ENCODE measurements around the gene MRPL52. TPM values are rescaled to one million over a fixed set of nuclear protein-coding genes. Genes with fewer than 3 reads are reported as not detected.
A peak's percentile ranks its signal among the peaks of the same experiment; 100 is the strongest.

MRPL52 gene
- total and polyA plus RNA-seq, 10 of the 15 experiments (the other 5 are each of a cell fraction or from before 2014, with no cell fraction given), result 51.7 to 541 (median 142) TPM

GRCh38 chr14:22847661-22848341, 18.1 kb downstream of the MRPL52 start:
- Histone ChIP-seq H3K4me2 (ENCODE audit: control insufficient read depth, insufficient read depth) (no peak overlapping the region), H4K20me1 (ENCODE audit: control insufficient read depth, insufficient read depth) (no peaks in the 10 kb centered on the region), H3K27ac (ENCODE audit: control insufficient read depth, insufficient read depth) (no peak overlapping the region), H3K79me2 (ENCODE audit: control insufficient read depth, insufficient read depth, low read length) (no peaks in the 10 kb centered on the region), H3K4me3 (no peak overlapping the region), H3K27me3 (replicated peaks in 1 of 2; ENCODE audit: control insufficient read depth in 2 of 2, insufficient read depth in 2 of 2, low read length in 1 of 2) (no peaks in the 10 kb centered on the region), H3K4me1 (ENCODE audit: control insufficient read depth, insufficient read depth, low read length) (peaks cover 10% of the 10 kb centered on the region), H3K9ac (ENCODE audit: control insufficient read depth, insufficient read depth, low read length) (no peak overlapping the region), H3K36me3 (ENCODE audit: control insufficient read depth in 2 of 2, insufficient read depth in 2 of 2, low read length in 1 of 2) (no peaks in the 10 kb centered on the region), H3K9me3 (replicated peaks; ENCODE audit: control insufficient read depth, insufficient read depth, low read length) (no peaks in the 10 kb centered on the region), H2AFZ (ENCODE audit: control insufficient read depth, low read depth, low read length) (peak overlapping the region; percentile 6; the same call in 1 of the 2 replicates)
- ChIA-PET RAD21 (ENCODE audit: unreplicated experiment) (interaction anchor here (0.5 to 9.4 kb wide), 4 partner anchors 10 to 285 kb away, joined by 3 to 130 read pairs (median 6); no protein-coding TSS in a partner anchor), SMC1A (ENCODE audit: uncharacterized antibody, unreplicated experiment) (interaction anchor here (1.2 kb wide), 1 partner anchor 25 kb away, joined by 6 read pairs; no protein-coding TSS in a partner anchor), POLR2A (interaction anchor here (0.6 kb wide), 1 partner anchor 260 kb away, joined by 5 read pairs; no protein-coding TSS in a partner anchor), CTCF (interaction anchor here (1.2 to 10.0 kb wide), 4 partner anchors 24 to 278 kb away, joined by 3 to 324 read pairs (median 6); partner anchors contain the start of gene SLC7A7)
- in situ Hi-C loops (cut with MboI), result loop anchor here (5.0 to 10.0 kb wide), 2 partner anchors 70 to 533 kb away; no protein-coding TSS in a partner anchor
- no peak for DNase-seq (ENCODE audit: low read depth, low spot score)
- ATAC-seq, result peak; percentile 44
- BruUV-seq (replicated peaks), result no TSS peak
- 73% methylated on average over 14 of the region's 14 CpGs for WGBS (ENCODE audit: insufficient coverage, insufficient replicate concordance, low lambda C conversion rate, missing lambda C conversion rate)
- no peak for TF ChIP-seq IRF4 (IDR thresholded peaks at IDR 0.05; ENCODE audit: low read depth, low read length)
- no peak for TF ChIP-seq ASH2L (IDR thresholded peaks at IDR 0.05; ENCODE audit: borderline replicate concordance, low read depth)
- TF ChIP-seq USF1 (IDR thresholded peaks at IDR 0.05; ENCODE audit: borderline replicate concordance, extremely low read length, insufficient read depth, low read depth, low read length), result no peak
- peak; percentile 22; the same call in 1 of the 2 replicates for TF ChIP-seq IKZF1 (conservative IDR thresholded peaks at IDR 0.05)
- TF ChIP-seq SUPT20H (IDR thresholded peaks at IDR 0.05; ENCODE audit: borderline replicate concordance, control insufficient read depth, low read depth, low read length), result no peak
- TF ChIP-seq SPI1 (IDR thresholded peaks at IDR 0.05; ENCODE audit: borderline replicate concordance, insufficient read depth, low read depth, low read length), result 0 out of 2 replicates have a peak, but pooled peaks have one; percentile 20
- TF ChIP-seq CTCF (IDR thresholded peaks at IDR 0.05 in 2 of 3, conservative IDR thresholded peaks at IDR 0.05 in 1 of 3; ENCODE audit: control insufficient read depth in 2 of 3, extremely low read depth in 1 of 3, insufficient read depth in 1 of 3, low read depth in 3 of 3, low read length in 3 of 3), result 0 out of 6 replicates have a peak, but pooled peaks of 1 of the 3 experiments have one; percentile 9
- intact Hi-C loops (cut with micrococcal nuclease; ENCODE audit: unreplicated experiment), result no loop called here
- no peak for FAIRE-seq
